Activated naive CD4-positive, alpha-beta T cell treated with anti-CD3 and anti-CD28 coated beads, Interleukin-2, amount 50 U/mL, for 72 hours (primary cell): ENCODE measurements around the gene CDH13. TPM values are rescaled to one million over a fixed set of nuclear protein-coding genes. Genes with fewer than 3 reads are reported as not detected.

ENCODE experiments used
- ATAC-seq, 2 donors: fragments of 150-1000 bp; cut with Tn5 transposase; 2 replicates each; pipeline ENCODE4 v1.10.0; 2021; ENCODE audit warnings: mild to moderate bottlenecking in 2 of 2, moderate library complexity in 2 of 2
- DNase-seq, 2 donors: peaks; one replicate each; pipeline ENCODE4 v3.0.0; 2021 to 2022; ENCODE audit warnings: low spot score in 2 of 2
- H3K27ac Mint-ChIP-seq, 2 donors: one replicate each; pipeline ENCODE4 v1.8.0; 2022; ENCODE audit warnings: mild to moderate bottlenecking in 2 of 2, mixed read lengths in 2 of 2
- H3K36me3 Mint-ChIP-seq, 2 donors: one replicate each; pipeline ENCODE4 v1.8.0; 2022; ENCODE audit warnings: mixed read lengths in 2 of 2
- H3K9me3 Mint-ChIP-seq, 2 donors: one replicate each; pipeline ENCODE4 v1.8.0; 2022; ENCODE audit warnings: mixed read lengths in 2 of 2
- total RNA-seq, 2 donors: library from RNA; stranded (reverse); gene quantifications; one replicate each; pipeline ENCODE4 v1.2.3, GENCODE V29; 2022

The CDH13 gene
- total RNA-seq, 2 donors from 2014 or later: not detected

- DNase-seq: no peak
- ATAC-seq: no peak
- Mint-ChIP-seq H3K27ac (no peak overlapping the region), H3K36me3 (peaks cover 0 to 5% of the 10 kb centered on the region in 2 donors), H3K9me3 (peaks cover 0 to 3% of the 10 kb centered on the region in 2 donors)
Measured at GRCh38 chr16:83005653-83006160, 378.9 kb downstream of the CDH13 start.

GRCh38 chr16:83010776-83011720 lies 384.3 kb downstream of the CDH13 start:
- no peaks in the 10 kb centered on the region for H3K36me3 Mint-ChIP-seq
- ATAC-seq (no peak), DNase-seq (no peak)
- H3K27ac Mint-ChIP-seq: no peak overlapping the region
- no peaks in the 10 kb centered on the region for H3K9me3 Mint-ChIP-seq

- H3K36me3 Mint-ChIP-seq: no peaks in the 10 kb centered on the region
- no peak overlapping the region for H3K27ac Mint-ChIP-seq
- DNase-seq: no peak
- no peaks in the 10 kb centered on the region for H3K9me3 Mint-ChIP-seq
- ATAC-seq: no peak
Measured at GRCh38 chr16:83011939-83012338, 385.2 kb downstream of the CDH13 start.

GRCh38 chr16:83013071-83013470 lies 386.3 kb downstream of the CDH13 start:
- no peak for ATAC-seq
- no peak overlapping the region for H3K27ac Mint-ChIP-seq
- no peak for DNase-seq
- H3K9me3 Mint-ChIP-seq: no peaks in the 10 kb centered on the region
- H3K36me3 Mint-ChIP-seq: no peaks in the 10 kb centered on the region

GRCh38 chr16:83019963-83020362 lies 393.2 kb downstream of the CDH13 start:
- ATAC-seq: no peak
- Mint-ChIP-seq H3K36me3 (no peaks in the 10 kb centered on the region), H3K9me3 (peaks cover 0 to 4% of the 10 kb centered on the region in 2 donors), H3K27ac (no peak overlapping the region)
- DNase-seq: no peak

GRCh38 chr16:83021045-83021444 lies 394.3 kb downstream of the CDH13 start:
- no peak overlapping the region for H3K27ac Mint-ChIP-seq
- no peaks in the 10 kb centered on the region for H3K36me3 Mint-ChIP-seq
- DNase-seq: no peak
- peaks cover 0 to 7% of the 10 kb centered on the region in 2 donors for H3K9me3 Mint-ChIP-seq
- no peak for ATAC-seq

- H3K36me3 Mint-ChIP-seq: no peaks in the 10 kb centered on the region
Measured at GRCh38 chr16:83021746-83022145, 395.0 kb downstream of the CDH13 start.

GRCh38 chr16:83023011-83023410 lies 396.2 kb downstream of the CDH13 start:
- DNase-seq (no peak), ATAC-seq (no peak)
- H3K27ac Mint-ChIP-seq: no peak overlapping the region
- H3K36me3 Mint-ChIP-seq: no peaks in the 10 kb centered on the region
- peaks cover 0 to 7% of the 10 kb centered on the region in 2 donors for H3K9me3 Mint-ChIP-seq

More at GRCh38 chr16:83021746-83022145, 395.0 kb downstream of the CDH13 start:
- peaks cover 0 to 7% of the 10 kb centered on the region in 2 donors for H3K9me3 Mint-ChIP-seq
- ATAC-seq: no peak
- H3K27ac Mint-ChIP-seq: no peak overlapping the region
- DNase-seq: no peak

GRCh38 chr16:83023640-83024039 lies 396.9 kb downstream of the CDH13 start:
- H3K27ac Mint-ChIP-seq: no peak overlapping the region
- ATAC-seq (no peak), DNase-seq (no peak)
- H3K36me3 Mint-ChIP-seq: no peaks in the 10 kb centered on the region
- H3K9me3 Mint-ChIP-seq: peaks cover 0 to 7% of the 10 kb centered on the region in 2 donors

- no peak for ATAC-seq
- Mint-ChIP-seq H3K9me3 (peaks cover 8 to 11% of the 10 kb centered on the region in 2 donors), H3K27ac (no peak overlapping the region)
Measured at GRCh38 chr16:83027973-83028372, 401.2 kb downstream of the CDH13 start.

GRCh38 chr16:83029467-83029866 lies 402.7 kb downstream of the CDH13 start:
- ATAC-seq (no peak), DNase-seq (no peak)
- Mint-ChIP-seq H3K9me3 (peaks cover 8 to 11% of the 10 kb centered on the region in 2 donors), H3K27ac (no peak overlapping the region), H3K36me3 (no peaks in the 10 kb centered on the region)

More at GRCh38 chr16:83027973-83028372, 401.2 kb downstream of the CDH13 start:
- DNase-seq: no peak
- H3K36me3 Mint-ChIP-seq: no peaks in the 10 kb centered on the region

GRCh38 chr16:83031524-83031923 lies 404.8 kb downstream of the CDH13 start:
- Mint-ChIP-seq H3K36me3 (no peaks in the 10 kb centered on the region), H3K27ac (no peak overlapping the region), H3K9me3 (peaks cover 4 to 8% of the 10 kb centered on the region in 2 donors)
- ATAC-seq: no peak
- no peak for DNase-seq

- peaks cover 0 to 12% of the 10 kb centered on the region in 2 donors for H3K9me3 Mint-ChIP-seq
- H3K36me3 Mint-ChIP-seq: no peaks in the 10 kb centered on the region
- ATAC-seq: no peak
- no peak for DNase-seq
- no peak overlapping the region for H3K27ac Mint-ChIP-seq
Measured at GRCh38 chr16:83037102-83037501, 410.3 kb downstream of the CDH13 start.

GRCh38 chr16:83037884-83038283 lies 411.1 kb downstream of the CDH13 start:
- ATAC-seq: no peak
- Mint-ChIP-seq H3K36me3 (no peaks in the 10 kb centered on the region), H3K9me3 (peaks cover 0 to 12% of the 10 kb centered on the region in 2 donors), H3K27ac (no peak overlapping the region)
- DNase-seq: no peak

GRCh38 chr16:83040174-83040573 lies 413.4 kb downstream of the CDH13 start:
- DNase-seq (no peak), ATAC-seq (peak; percentile 20 to 37)
- H3K36me3 Mint-ChIP-seq: no peaks in the 10 kb centered on the region
- H3K9me3 Mint-ChIP-seq: peaks cover 0 to 12% of the 10 kb centered on the region in 2 donors
- H3K27ac Mint-ChIP-seq: no peak overlapping the region

GRCh38 chr16:83044589-83044988 lies 417.8 kb downstream of the CDH13 start:
- ATAC-seq (no peak), DNase-seq (no peak)
- H3K9me3 Mint-ChIP-seq: peaks cover 5 to 15% of the 10 kb centered on the region in 2 donors
- H3K36me3 Mint-ChIP-seq: no peaks in the 10 kb centered on the region
- no peak overlapping the region for H3K27ac Mint-ChIP-seq

GRCh38 chr16:83045790-83046189 lies 419.0 kb downstream of the CDH13 start:
- ATAC-seq (no peak), DNase-seq (no peak)
- Mint-ChIP-seq H3K9me3 (peaks cover 10 to 16% of the 10 kb centered on the region in 2 donors), H3K27ac (no peak overlapping the region), H3K36me3 (peaks cover 0 to 7% of the 10 kb centered on the region in 2 donors)
